Stromal cell of bone marrow (primary cell): Measurements from ENCODE around the gene ATRAID.
A peak's percentile ranks its signal among the peaks of the same experiment; 100 is the strongest.
"Not testable (repeated sequence)": the region's sequence is repeated elsewhere in the genome, so short reads cannot be mapped to it uniquely, and the experiment has no call there.

Experiments used
- DNase-seq: peaks from one replicate; pipeline ENCODE4 v3.0.0-alpha.2; 2012; ENCODE audit warnings: low read depth

ATRAID gene

GRCh38 chr2:27211943-27212625, at the start of gene ATRAID, which contains the start of gene SLC5A6:
Gene ATRAID, plus strand, starts transcription at chr2:27212041. Its CDS starts 328 bp downstream, at chr2:27212369.
Gene SLC5A6, minus strand, starts transcription at chr2:27212268. Its CDS starts 4,618 bp downstream, at chr2:27207650.
- peak; percentile 80 for DNase-seq

GRCh38 chr2:27162151-27163121, 49.4 kb upstream of the ATRAID start:
- peak; percentile 17 for DNase-seq

- no peak for DNase-seq
Measured at GRCh38 chr2:27164960-27165763, 46.7 kb upstream of the ATRAID start.

GRCh38 chr2:27170581-27171337, 41.1 kb upstream of the ATRAID start:
- DNase-seq: no peak

- DNase-seq: no peak
Measured at GRCh38 chr2:27171351-27171848, 40.4 kb upstream of the ATRAID start.

- DNase-seq: no peak
Measured at GRCh38 chr2:27174638-27175037, 37.2 kb upstream of the ATRAID start.

GRCh38 chr2:27175330-27175729, 36.5 kb upstream of the ATRAID start:
- peak; percentile 31 for DNase-seq

- DNase-seq: not testable (repeated sequence)
Measured at GRCh38 chr2:27175781-27176180, 36.1 kb upstream of the ATRAID start.

- DNase-seq: no peak
Measured at GRCh38 chr2:27177441-27178351, 34.1 kb upstream of the ATRAID start.

- no peak for DNase-seq
Measured at GRCh38 chr2:27178469-27178868, 33.4 kb upstream of the ATRAID start.

GRCh38 chr2:27179344-27180000, 32.4 kb upstream of the ATRAID start:
- no peak for DNase-seq

GRCh38 chr2:27182346-27182745, 29.5 kb upstream of the ATRAID start:
- DNase-seq: peak; percentile 77

GRCh38 chr2:27184115-27184514, 27.7 kb upstream of the ATRAID start:
- DNase-seq: peak; percentile 52

GRCh38 chr2:27185331-27186026, 26.4 kb upstream of the ATRAID start:
- DNase-seq: peak; percentile 92

GRCh38 chr2:27186613-27187345, 25.1 kb upstream of the ATRAID start:
- no peak for DNase-seq

GRCh38 chr2:27189989-27190388, 21.9 kb upstream of the ATRAID start:
- DNase-seq: no peak

- DNase-seq: peak; percentile 71
Measured at GRCh38 chr2:27191070-27191829, 20.6 kb upstream of the ATRAID start.
